ENCODE measurements around the gene TTLL1. TPM values are rescaled to one million over a fixed set of nuclear protein-coding genes. Genes with fewer than 3 reads are reported as not detected.

Gene TTLL1
- total and polyA plus RNA-seq, 2 of the 4 experiments (the other 2 are of a cell fraction) = 10.8 to 13.2 TPM

DNA sequence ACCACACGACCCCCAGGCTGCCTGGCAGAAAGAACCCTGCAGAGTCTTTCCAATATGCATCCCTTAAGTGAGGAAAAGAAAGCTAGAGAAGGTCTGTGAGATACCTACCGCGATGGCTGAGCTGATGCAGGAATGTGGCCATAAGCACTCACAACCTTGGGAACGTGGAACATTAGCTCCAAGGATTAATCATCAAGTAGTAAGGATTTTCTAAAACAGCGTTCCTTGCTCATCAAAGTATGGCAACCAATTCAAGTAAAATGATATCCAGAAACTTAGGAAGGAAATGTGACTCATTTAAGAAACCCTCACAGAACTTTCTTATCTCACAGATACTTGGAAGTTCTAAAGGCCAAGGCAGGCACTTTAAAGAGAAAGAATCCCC is 87.0 kb downstream of the TTLL1 start:
- DNase-seq (peak; percentile 91), ATAC-seq (ENCODE audit: low read depth) (peak; percentile 67)
- Histone ChIP-seq H4K5ac (ENCODE audit: low read depth, low read length) (peak overlapping the region; percentile 43; the same call in 1 of the 2 replicates), H2AK9ac (replicated peaks; ENCODE audit: low read depth, low read length, poor library complexity) (peak overlapping the region; percentile 59), H3K9me1 (ENCODE audit: insufficient read depth, low read length) (peaks cover 37% of the 10 kb centered on the region), H2BK15ac (ENCODE audit: low read depth, low read length) (peak overlapping the region; percentile 84; the same call in 2 of the 3 replicates), H3K4me2 (ENCODE audit: low read depth, low read length) (peak overlapping the region; percentile 54), H3K56ac (ENCODE audit: extremely low read depth, insufficient read depth, low read length) (peak overlapping the region; percentile 72; the same call in 1 of the 2 replicates), H4K20me1 (ENCODE audit: insufficient read depth, low read length) (peaks cover 22% of the 10 kb centered on the region), H3K4ac (ENCODE audit: low read depth, low read length) (peak overlapping the region; percentile 91), H4K8ac (ENCODE audit: low read depth in 2 of 2, low read length in 2 of 2) (peak overlapping the region; percentile 21 to 96; a peak in 3 of 4 replicates), H3K9ac (ENCODE audit: low read depth, low read length) (peak overlapping the region; percentile 31; the same call in 1 of the 2 replicates), H2AK5ac (ENCODE audit: low read depth, low read length) (peak overlapping the region; percentile 96), H4K91ac (ENCODE audit: insufficient read depth, low read depth, low read length) (peak overlapping the region; percentile 90), H3K23ac (ENCODE audit: low read depth, low read length) (peak overlapping the region; percentile 95), H3K4me1 (ENCODE audit: control insufficient read depth, insufficient read depth, low read length) (peaks cover 47% of the 10 kb centered on the region), H3K27me3 (ENCODE audit: control insufficient read depth, insufficient read depth, low read length) (no peaks in the 10 kb centered on the region), H2BK120ac (ENCODE audit: low read depth, low read length) (peak overlapping the region; percentile 97), H3K18ac (ENCODE audit: low read depth, low read length) (peak overlapping the region; percentile 68), H3K27ac (ENCODE audit: insufficient read depth, low read length) (peak overlapping the region; percentile 81), H3K9me3 (ENCODE audit: control insufficient read depth, insufficient read depth, low read length) (no peaks in the 10 kb centered on the region), H2BK5ac (ENCODE audit: low read depth, low read length, poor library complexity, severe bottlenecking) (peak overlapping the region; percentile 98), H3K36me3 (ENCODE audit: control insufficient read depth, insufficient read depth, low read length) (no peaks in the 10 kb centered on the region), H3K4me3 (ENCODE audit: insufficient read depth, low read depth, low read length) (no peak overlapping the region), H3K14ac (replicated peaks; ENCODE audit: low read depth, low read length) (peak overlapping the region; percentile 87), H2AFZ (replicated peaks; ENCODE audit: low read length, poor library complexity) (peak overlapping the region; percentile 4), H2BK20ac (ENCODE audit: low read depth, low read length) (peak overlapping the region; percentile 91), H3K79me1 (ENCODE audit: low read depth in 1 of 2, low read length in 2 of 2) (peaks cover 26 to 88% of the 10 kb centered on the region in 2 experiments)
- TF ChIP-seq BHLHE40 (IDR thresholded peaks at IDR 0.05; ENCODE audit: low read depth, low read length) (peak; percentile 12; the same call in 1 of the 2 replicates), RFX5 (IDR thresholded peaks at IDR 0.05; ENCODE audit: low read depth, low read length) (no peak), FOS (IDR thresholded peaks at IDR 0.05; ENCODE audit: low read depth, low read length) (peak; percentile 75), ELK1 (IDR thresholded peaks at IDR 0.05; ENCODE audit: borderline replicate concordance, low read depth, low read length) (no peak), RAD21 (IDR thresholded peaks at IDR 0.05; ENCODE audit: low read length) (no peak), MAZ (IDR thresholded peaks at IDR 0.05; ENCODE audit: borderline replicate concordance, low read depth, low read length) (no peak)
- dilution Hi-C loops (cut with HindIII; ENCODE audit: low sequenced_read_pairs, unreplicated experiment) (no loop called here), in situ Hi-C loops (cut with MboI; ENCODE audit: low sequenced_read_pairs) (no loop called here), intact Hi-C loops (cut with micrococcal nuclease) (no loop called here)
- POLR2A ChIA-PET (ENCODE audit: unreplicated experiment) = interaction anchor here (0.9 kb wide), 1 partner anchor 12 kb away, joined by 4 read pairs; the partner anchor contains the start of gene PACSIN2
- no CpG with 5 or more reads among the region's 5 CpGs for WGBS, 2 experiments (ENCODE audit: extremely low coverage in 2 of 2, insufficient read length in 1 of 2)
- BruUV-seq (replicated peaks) = no TSS peak
- CTCF ChIA-PET = no interaction called here
